Parathyroid adenoma (tissue), 2 donors: ENCODE data around the gene CACNG5.

Source experiments
- H2AFZ ChIP-seq: fragments of 300-600 bp; sonication (generic); one replicate; pipeline ENCODE4 v1.7.0; 2017; ENCODE audit warnings: antibody characterized with exemption, mild to moderate bottlenecking
- H3K27ac ChIP-seq: fragments of 300-600 bp; sonication (generic); one replicate; pipeline ENCODE4 v1.7.0; 2017
- H3K27me3 ChIP-seq: fragments of 300-600 bp; sonication (generic); one replicate; pipeline ENCODE4 v1.7.0; 2017; ENCODE audit warnings: low read length; ENCODE audit not compliant: control insufficient read depth, insufficient read depth
- H3K36me3 ChIP-seq: fragments of 300-600 bp; sonication (generic); one replicate; pipeline ENCODE4 v1.7.0; 2017; ENCODE audit warnings: low read length; ENCODE audit not compliant: control insufficient read depth, insufficient read depth
- H3K4me1 ChIP-seq: fragments of 300-600 bp; sonication (generic); one replicate; pipeline ENCODE4 v1.7.0; 2017; ENCODE audit warnings: control low read depth
- H3K4me2 ChIP-seq: fragments of 300-600 bp; sonication (generic); one replicate; pipeline ENCODE4 v1.7.0; 2017; ENCODE audit warnings: low read length
- H3K4me3 ChIP-seq: fragments of 300-600 bp; sonication (generic); one replicate; pipeline ENCODE4 v1.7.0; 2017; ENCODE audit warnings: low read depth, low read length
- H3K79me2 ChIP-seq: fragments of 300-600 bp; sonication (generic); one replicate; pipeline ENCODE4 v1.7.0; 2017; ENCODE audit warnings: control low read depth
- H3K9ac ChIP-seq: fragments of 300-600 bp; sonication (generic); one replicate; pipeline ENCODE4 v1.7.0; 2017; ENCODE audit warnings: mild to moderate bottlenecking
- H3K9me3 ChIP-seq: fragments of 300-600 bp; sonication (generic); one replicate; pipeline ENCODE4 v1.7.0; 2017; ENCODE audit warnings: low read length; ENCODE audit not compliant: control insufficient read depth
- CTCF ChIP-seq: fragments of 300-600 bp; sonication (generic); IDR thresholded peaks from one replicate; pipeline ENCODE4 v1.7.0; 2017; ENCODE audit warnings: antibody characterized with exemption, mild to moderate bottlenecking
- donor health status: primary hyperparathyroidism.

Gene CACNG5

GRCh38 chr17:66858226-66859083 is 23.5 kb downstream of the CACNG5 start:
- no peaks in the 10 kb centered on the region for H3K27me3 ChIP-seq
- H3K4me2 ChIP-seq = no peak overlapping the region
- TF ChIP-seq CTCF = no peak
- no peaks in the 10 kb centered on the region for H3K36me3 ChIP-seq
- H3K4me3 ChIP-seq = no peak overlapping the region
- no peaks in the 10 kb centered on the region for H3K9me3 ChIP-seq
- no peak overlapping the region for H3K27ac ChIP-seq
- no peaks in the 10 kb centered on the region for H3K79me2 ChIP-seq
- no peak overlapping the region for H2AFZ ChIP-seq
- no peaks in the 10 kb centered on the region for H3K4me1 ChIP-seq
- H3K9ac ChIP-seq = no peak overlapping the region

- no peaks in the 10 kb centered on the region for H3K9me3 ChIP-seq
- H3K4me2 ChIP-seq = no peak overlapping the region
- no peak overlapping the region for H3K9ac ChIP-seq
- H3K27ac ChIP-seq = no peak overlapping the region
- H3K4me1 ChIP-seq = no peaks in the 10 kb centered on the region
- no peaks in the 10 kb centered on the region for H3K79me2 ChIP-seq
- H3K36me3 ChIP-seq = no peaks in the 10 kb centered on the region
- H3K27me3 ChIP-seq = no peaks in the 10 kb centered on the region
- no peak overlapping the region for H3K4me3 ChIP-seq
- no peak for TF ChIP-seq CTCF
- no peak overlapping the region for H2AFZ ChIP-seq
Measured at GRCh38 chr17:66859353-66859752, 24.4 kb downstream of the CACNG5 start.

GRCh38 chr17:66860204-66860603 is 25.3 kb downstream of the CACNG5 start:
- no peak overlapping the region for H3K27ac ChIP-seq
- no peaks in the 10 kb centered on the region for H3K79me2 ChIP-seq
- no peak overlapping the region for H3K9ac ChIP-seq
- TF ChIP-seq CTCF = no peak
- no peaks in the 10 kb centered on the region for H3K36me3 ChIP-seq
- no peaks in the 10 kb centered on the region for H3K27me3 ChIP-seq
- H3K4me2 ChIP-seq = no peak overlapping the region
- H2AFZ ChIP-seq = no peak overlapping the region
- H3K9me3 ChIP-seq = no peaks in the 10 kb centered on the region
- no peak overlapping the region for H3K4me3 ChIP-seq
- no peaks in the 10 kb centered on the region for H3K4me1 ChIP-seq

- no peak overlapping the region for H3K27ac ChIP-seq
- H3K27me3 ChIP-seq = no peaks in the 10 kb centered on the region
- TF ChIP-seq CTCF = no peak
Measured at GRCh38 chr17:66863820-66864219, 28.9 kb downstream of the CACNG5 start.

GRCh38 chr17:66865151-66865550 is 30.2 kb downstream of the CACNG5 start:
- H3K27me3 ChIP-seq = no peaks in the 10 kb centered on the region
- no peak overlapping the region for H3K4me3 ChIP-seq
- H3K27ac ChIP-seq = no peak overlapping the region
- H3K4me1 ChIP-seq = no peaks in the 10 kb centered on the region
- H3K9ac ChIP-seq = no peak overlapping the region
- H3K9me3 ChIP-seq = no peaks in the 10 kb centered on the region
- no peaks in the 10 kb centered on the region for H3K36me3 ChIP-seq
- H3K79me2 ChIP-seq = no peaks in the 10 kb centered on the region
- H3K4me2 ChIP-seq = no peak overlapping the region
- no peak for TF ChIP-seq CTCF
- no peak overlapping the region for H2AFZ ChIP-seq

More at GRCh38 chr17:66863820-66864219, 28.9 kb downstream of the CACNG5 start:
- H2AFZ ChIP-seq = no peak overlapping the region
- no peak overlapping the region for H3K9ac ChIP-seq
- H3K36me3 ChIP-seq = no peaks in the 10 kb centered on the region
- no peak overlapping the region for H3K4me3 ChIP-seq
- H3K79me2 ChIP-seq = no peaks in the 10 kb centered on the region
- H3K4me1 ChIP-seq = no peaks in the 10 kb centered on the region
- no peaks in the 10 kb centered on the region for H3K9me3 ChIP-seq
- H3K4me2 ChIP-seq = no peak overlapping the region
